HepG2 (cell line): ENCODE data around the gene ARHGEF6. TPM values are rescaled to one million over a fixed set of nuclear protein-coding genes. Genes with fewer than 3 reads are reported as not detected.

ENCODE experiments used
- ATAC-seq: fragments of 200-7000 bp; cut with Tn5 transposase; 3 replicates; pipeline ENCODE4 v1.9.1; 2020; ENCODE audit warnings: mild to moderate bottlenecking, moderate library complexity
- BruUV-seq: library from RNA; stranded (reverse); fragments of 400-500 nt; replicated peaks from 2 replicates; lab custom pipeline; 2021; lab: Mats Ljungman, UMichigan
- CTCF ChIA-PET: fragments of 300-600 bp; formaldehyde crosslinking; extraction: SDS; loops from one replicate; lab custom pipeline; 2021; ENCODE audit warnings: low total read pairs, inconsistent platforms, low intra/inter-chr PET ratio; lab: Yijun Ruan, JAX
- POLR2A ChIA-PET: fragments of 350-600 bp; sonication (Branson Sonifier 250); formaldehyde crosslinking; loops from one replicate; lab custom pipeline; 2020; ENCODE audit warnings: antibody characterized with exemption, inconsistent platforms; lab: Yijun Ruan, JAX
- DNase-seq: peaks from one replicate; pipeline ENCODE4 v3.0.0-alpha.2; 2015; ENCODE audit warnings: low spot score
- FAIRE-seq: peaks from 3 replicates; lab custom pipeline; 2011; peaks lifted over from hg19 to GRCh38; lab: Jason Lieb, UNC
- H2AFZ ChIP-seq: one replicate; pipeline ENCODE4 v1.6.1; 2011; ENCODE audit warnings: low read length, inconsistent platforms
- H3K27ac ChIP-seq: fragments of 300-600 bp; 3 replicates; pipeline ENCODE4 v1.8.0; 2011; ENCODE audit warnings: mixed run types, mild to moderate bottlenecking, mixed read lengths, low read length, inconsistent platforms; ENCODE audit not compliant: insufficient read depth; ENCODE audit errors: extremely low read length
- H3K27me3 ChIP-seq, 2 experiments: fragments of 200-600 bp in 1 of 2; 2 replicates in 1 of 2; 3 replicates in 1 of 2; pipeline versions ENCODE4 v1.6.0 to v1.8.0; 2011; ENCODE audit warnings: low read length in 2 of 2, mild to moderate bottlenecking in 2 of 2, moderate library complexity in 2 of 2, inconsistent platforms in 1 of 2; ENCODE audit not compliant: insufficient read depth in 2 of 2, control insufficient read depth in 1 of 2
- H3K36me3 ChIP-seq, 2 experiments: fragments of 200-600 bp in 1 of 2; replicated peaks in 1 of 2; 2 replicates in 1 of 2; 3 replicates in 1 of 2; pipeline versions ENCODE4 v1.5.1 to v1.8.0; 2011; ENCODE audit warnings: low read length in 2 of 2, inconsistent platforms in 1 of 2; ENCODE audit not compliant: insufficient read depth in 2 of 2, control insufficient read depth in 1 of 2
- H3K4me1 ChIP-seq: 2 replicates; pipeline ENCODE4 v1.5.1; 2012; ENCODE audit warnings: low read length, inconsistent platforms; ENCODE audit not compliant: insufficient read depth
- H3K4me2 ChIP-seq: 2 replicates; pipeline ENCODE4 v1.6.0; 2011; ENCODE audit warnings: low read depth, low read length, inconsistent platforms
- H3K4me3 ChIP-seq, 3 experiments: fragments of 200-600 bp in 1 of 3; sonication (generic), shearing (Covaris generic) in 1 of 3; replicated peaks in 1 of 3; 2 replicates each; pipeline ENCODE4 v1.5.1; 2011 to 2016; ENCODE audit warnings: low read length in 3 of 3, inconsistent platforms in 2 of 3, low read depth in 2 of 3, mild to moderate bottlenecking in 2 of 3, control low read depth in 1 of 3, mixed read lengths in 1 of 3; ENCODE audit not compliant: insufficient read depth in 1 of 3
- H3K79me2 ChIP-seq: one replicate; pipeline ENCODE4 v1.6.1; 2011; ENCODE audit warnings: low read length, inconsistent platforms; ENCODE audit not compliant: insufficient read depth
- H3K9ac ChIP-seq: 2 replicates; pipeline ENCODE4 v1.6.0; 2011; ENCODE audit warnings: mild to moderate bottlenecking, low read depth, low read length, inconsistent platforms; ENCODE audit not compliant: insufficient read depth
- H3K9me3 ChIP-seq: 2 replicates; pipeline ENCODE4 v1.5.1; 2012; ENCODE audit warnings: mild to moderate bottlenecking, low read length
- H4K20me1 ChIP-seq: 2 replicates; pipeline ENCODE4 v1.6.0; 2011; ENCODE audit warnings: inconsistent platforms, mild to moderate bottlenecking, low read length, moderate library complexity; ENCODE audit not compliant: insufficient read depth
- AKNA ChIP-seq: sonication (generic); formaldehyde crosslinking; IDR thresholded peaks from 2 replicates; pipeline ENCODE4 v1.4.0; 2020; ENCODE audit warnings: missing genetic modification reagents, borderline replicate concordance
- ATF7 ChIP-seq, 2 experiments: fragments of 450-650 bp in 1 of 2; sonication (generic) in 1 of 2; formaldehyde crosslinking in 1 of 2; IDR thresholded peaks; 2 replicates each; pipeline versions ENCODE4 v1.4.0 to v1.6.1; 2016 to 2020; ENCODE audit warnings: antibody characterized with exemption in 1 of 2, mild to moderate bottlenecking in 1 of 2, missing genetic modification reagents in 1 of 2
- CENPBD1 ChIP-seq: sonication (generic); formaldehyde crosslinking; IDR thresholded peaks from 2 replicates; pipeline ENCODE4 v1.8.0; 2022; ENCODE audit warnings: missing genetic modification reagents, low read depth, mild to moderate bottlenecking, borderline replicate concordance
- MIXL1 ChIP-seq: IDR thresholded peaks from 2 replicates; pipeline ENCODE4 v1.6.1; 2016
- MTA1 ChIP-seq: sonication (generic); formaldehyde crosslinking; IDR thresholded peaks from 2 replicates; pipeline ENCODE4 v1.4.0; 2020; ENCODE audit warnings: missing genetic modification reagents, mild to moderate bottlenecking, borderline replicate concordance
- PRMT3 ChIP-seq: sonication (generic); formaldehyde crosslinking; IDR thresholded peaks from 2 replicates; pipeline ENCODE4 v1.8.1; 2022; ENCODE audit warnings: low read depth, mild to moderate bottlenecking, moderate library complexity, missing genetic modification reagents, borderline replicate concordance
- SOX13 ChIP-seq, 3 experiments: fragments of 450-650 bp in 1 of 3; sonication (generic) in 1 of 3; formaldehyde crosslinking in 1 of 3; IDR thresholded peaks in 2 of 3; conservative IDR thresholded peaks in 1 of 3; 2 replicates each; pipeline versions ENCODE4 v1.5.0 to v1.6.1; 2016 to 2020; ENCODE audit warnings: antibody characterized with exemption in 1 of 3, mild to moderate bottlenecking in 1 of 3, missing compliant biosample characterization in 1 of 3, missing genetic modification reagents in 1 of 3, moderate library complexity in 1 of 3
- SP140L ChIP-seq: sonication (generic); formaldehyde crosslinking; IDR thresholded peaks from 2 replicates; pipeline ENCODE4 v1.4.0; 2020; ENCODE audit warnings: missing genetic modification reagents, borderline replicate concordance
- WIZ ChIP-seq: sonication (generic); formaldehyde crosslinking; IDR thresholded peaks from 2 replicates; pipeline ENCODE4 v1.5.1; 2020; ENCODE audit warnings: mild to moderate bottlenecking, missing genetic modification reagents
- ZNF382 ChIP-seq: sonication (generic); formaldehyde crosslinking; IDR thresholded peaks from 2 replicates; pipeline ENCODE4 v1.5.0; 2020; ENCODE audit warnings: missing genetic modification reagents, mild to moderate bottlenecking, borderline replicate concordance
- ZNF546 ChIP-seq: sonication (generic); formaldehyde crosslinking; conservative IDR thresholded peaks from 2 replicates; pipeline ENCODE4 v1.8.1; 2023; ENCODE audit warnings: mild to moderate bottlenecking, missing genetic modification reagents
- ZNF703 ChIP-seq: sonication (generic); formaldehyde crosslinking; IDR thresholded peaks from 2 replicates; pipeline ENCODE4 v1.5.1; 2020; ENCODE audit warnings: missing genetic modification reagents, mild to moderate bottlenecking, moderate library complexity, borderline replicate concordance
- ZSCAN5A ChIP-seq: sonication (generic); formaldehyde crosslinking; IDR thresholded peaks from 2 replicates; pipeline ENCODE4 v1.8.0; 2022; ENCODE audit warnings: mild to moderate bottlenecking, missing genetic modification reagents, borderline replicate concordance
- WGBS: methylation state at CpG from one replicate; pipeline ENCODE4 v1.1.6; 2017; ENCODE audit warnings: low lambda C conversion rate; 5-methylcytosine and 5-hydroxymethylcytosine counted together
- in situ Hi-C: cut with HindIII; loops from 2 replicates; pipeline ENCODE4 v1.10.0; 2017; ENCODE audit warnings: low pct_unique_long_range_greater_than_20kb; ENCODE audit not compliant: extremely low pct_ligation_motif_present
- intact Hi-C: fragments of 100-400 bp; cut with micrococcal nuclease; formaldehyde crosslinking; loops from one replicate; pipeline ENCODE4 v1.10.0; 2022; ENCODE audit not compliant: unreplicated experiment
- polyA plus RNA-seq, 8 experiments: library from polyadenylated mRNA; depleted of rRNA in 3 of 8; stranded (reverse) in 7 of 8; unstranded in 1 of 8; fragments of >200 nt; fragmentation: Illumina TruSeq in 4 of 8; extraction: Trizol in 4 of 8; gene quantifications; 2 replicates each; pipeline versions ENCODE4 v1.2.1 to v1.2.3, GENCODE V29; 2011 to 2016; ENCODE audit warnings: low read depth in 4 of 8, missing spikeins in 1 of 8, mixed read lengths in 1 of 8; ENCODE audit not compliant: insufficient read depth in 1 of 8
- total RNA-seq, 5 experiments: library from RNA; depleted of rRNA; stranded (reverse); fragments of >200 nt; fragmentation: Illumina TruSeq; extraction: Trizol; gene quantifications; 2 replicates each; pipeline ENCODE4 v1.2.3, GENCODE V29; 2016; ENCODE audit warnings: low read depth in 1 of 5

ARHGEF6 gene
- total and polyA plus RNA-seq, 2 of the 13 experiments (the other 11 are each of a cell fraction or from before 2014, with no cell fraction given), result 0.03 TPM; not detected in 1

GRCh38 chrX:136636121-136636520, 144.6 kb downstream of the ARHGEF6 start (continued):
- no peak for TF ChIP-seq ZSCAN5A (CRISPR knock-in tag)
- TF ChIP-seq PRMT3 (CRISPR knock-in tag), result no peak
- TF ChIP-seq, all 625 proteins: peak for 0

- intact Hi-C loops, result no loop called here
- Histone ChIP-seq H3K4me1 (no peaks in the 10 kb centered on the region), H3K9me3 (no peaks in the 10 kb centered on the region), H2AFZ (no peak overlapping the region), H3K27ac (no peak overlapping the region), H3K79me2 (no peaks in the 10 kb centered on the region), H3K36me3 (no peaks in the 10 kb centered on the region), H3K4me3 (no peak overlapping the region), H4K20me1 (no peaks in the 10 kb centered on the region), H3K4me2 (no peak overlapping the region), H3K9ac (no peak overlapping the region), H3K27me3 (no peaks in the 10 kb centered on the region)
- DNase-seq (no peak), FAIRE-seq (no peak), ATAC-seq (no peak)
- CTCF ChIA-PET, result no interaction called here
- POLR2A ChIA-PET, result no interaction called here
- in situ Hi-C loops, result no loop called here
- BruUV-seq, result no TSS peak
- WGBS, result 23% methylated on average over 6 of the region's 6 CpGs
- no peak for TF ChIP-seq MIXL1 (CRISPR knock-in tag)
- no peak for TF ChIP-seq PRMT3 (CRISPR knock-in tag)
- no peak for TF ChIP-seq AKNA (CRISPR knock-in tag)
- TF ChIP-seq WIZ (CRISPR knock-in tag), result no peak
- TF ChIP-seq ZNF546, result no peak
- no peak for TF ChIP-seq ZNF703 (CRISPR knock-in tag)
- TF ChIP-seq ZNF382 (CRISPR knock-in tag), result no peak
- TF ChIP-seq CENPBD1 (CRISPR knock-in tag), result no peak
- TF ChIP-seq SOX13 (IDR thresholded peaks at IDR 0.05), result no peak
- TF ChIP-seq SOX13 (CRISPR knock-in tag; conservative IDR thresholded peaks at IDR 0.05 in 1 of 2, IDR thresholded peaks at IDR 0.05 in 1 of 2), result no peak
- TF ChIP-seq ATF7 (IDR thresholded peaks at IDR 0.05), result no peak
- TF ChIP-seq ATF7 (CRISPR knock-in tag; IDR thresholded peaks at IDR 0.05), result no peak
- no peak for TF ChIP-seq SP140L (CRISPR knock-in tag)
- no peak for TF ChIP-seq MTA1
Measured at GRCh38 chrX:136635235-136635634, 145.5 kb downstream of the ARHGEF6 start.
